DOHH2 (cell line): ENCODE results near the gene VPS35.

Experiments
- H3F3A ChIP-seq: fragments of 200-600 bp; sonication (generic), shearing (Covaris generic); 2 replicates; pipeline ENCODE4 v1.6.0; 2016; ENCODE audit warnings: antibody characterized with exemption, mild to moderate bottlenecking; ENCODE audit not compliant: control insufficient read depth, insufficient read depth
- H3K27ac ChIP-seq: fragments of 200-600 bp; sonication (generic); 2 replicates; pipeline ENCODE4 v1.5.1; 2014; ENCODE audit warnings: low read depth, mild to moderate bottlenecking, low read length, moderate library complexity
- H3K27me3 ChIP-seq: fragments of 200-600 bp; sonication (generic); 2 replicates; pipeline ENCODE4 v1.6.1; 2014; ENCODE audit warnings: mild to moderate bottlenecking, low read length, mixed read lengths; ENCODE audit not compliant: control insufficient read depth
- H3K36me3 ChIP-seq: fragments of 200-600 bp; sonication (generic); 2 replicates; pipeline ENCODE4 v1.6.1; 2014; ENCODE audit warnings: mild to moderate bottlenecking, low read length, moderate library complexity, mixed read lengths; ENCODE audit not compliant: control insufficient read depth
- H3K4me1 ChIP-seq: fragments of 200-600 bp; sonication (generic); 2 replicates; pipeline ENCODE4 v1.6.1; 2014; ENCODE audit warnings: mild to moderate bottlenecking, low read length, mixed read lengths; ENCODE audit not compliant: control insufficient read depth
- H3K4me2 ChIP-seq: fragments of 200-600 bp; sonication (generic); 2 replicates; pipeline ENCODE4 v1.6.0; 2014; ENCODE audit warnings: mild to moderate bottlenecking, low read length, moderate library complexity
- H3K4me3 ChIP-seq: fragments of 200-600 bp; sonication (generic); 2 replicates; pipeline ENCODE4 v1.5.1; 2014; ENCODE audit warnings: mild to moderate bottlenecking, low read length, mixed read lengths
- H3K79me2 ChIP-seq: fragments of 200-600 bp; sonication (generic); 2 replicates; pipeline ENCODE4 v1.6.1; 2014; ENCODE audit warnings: mild to moderate bottlenecking, low read length, mixed read lengths; ENCODE audit not compliant: control insufficient read depth
- H3K9me2 ChIP-seq: fragments of 200-600 bp; sonication (generic); replicated peaks from 2 replicates; pipeline ENCODE4 v1.6.1; 2014; ENCODE audit warnings: mild to moderate bottlenecking, low read length, mixed read lengths; ENCODE audit not compliant: control insufficient read depth
- H3K9me3 ChIP-seq: fragments of 200-600 bp; sonication (generic); 2 replicates; pipeline ENCODE4 v1.6.1; 2014; ENCODE audit warnings: antibody characterized with exemption, low read length, mixed read lengths; ENCODE audit not compliant: control insufficient read depth, insufficient read depth
- H4K20me1 ChIP-seq: fragments of 200-600 bp; sonication (generic); 2 replicates; pipeline ENCODE4 v1.6.0; 2014; ENCODE audit warnings: low read depth, mild to moderate bottlenecking, antibody characterized with exemption, low read length, moderate library complexity; ENCODE audit not compliant: control insufficient read depth, insufficient read depth
- EZH2phosphoT487 ChIP-seq: fragments of 200-600 bp; sonication (generic); IDR thresholded peaks from 2 replicates; pipeline ENCODE4 v1.6.1; 2017; ENCODE audit warnings: borderline replicate concordance, mild to moderate bottlenecking, antibody characterized with exemption, low read length, moderate library complexity, mixed read lengths
- TF ChIP-seq, protein P1 (sequence below): fragments of 200-600 bp; sonication (generic); IDR thresholded peaks from one replicate; pipeline ENCODE4 v1.5.1; 2014; ENCODE audit warnings: antibody characterized with exemption, mild to moderate bottlenecking, low read depth, low read length; ENCODE audit not compliant: poor library complexity, severe bottlenecking

VPS35 gene

DNA sequence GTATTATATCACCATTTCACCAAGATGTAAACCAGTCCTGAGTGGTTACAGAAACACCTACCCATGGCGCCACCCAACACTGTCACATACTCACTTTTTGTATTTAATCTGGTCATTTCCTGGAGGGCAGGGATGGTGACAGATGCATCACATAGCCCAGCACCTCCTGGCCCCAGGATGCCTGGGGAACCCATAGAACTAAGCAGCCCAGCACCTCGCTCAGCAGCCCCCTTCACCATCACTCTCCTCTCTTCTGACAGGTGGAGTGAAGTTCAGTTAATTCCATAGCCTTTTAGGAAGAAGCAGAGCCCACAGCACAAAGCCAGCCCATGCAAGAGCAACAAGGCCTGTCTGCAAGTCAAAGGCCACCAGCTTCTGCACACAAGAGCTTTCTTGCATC is 31.6 kb upstream of the VPS35 start:
- Histone ChIP-seq H3K9me2 (no peaks in the 10 kb centered on the region), H3K4me3 (no peak overlapping the region)

DNA sequence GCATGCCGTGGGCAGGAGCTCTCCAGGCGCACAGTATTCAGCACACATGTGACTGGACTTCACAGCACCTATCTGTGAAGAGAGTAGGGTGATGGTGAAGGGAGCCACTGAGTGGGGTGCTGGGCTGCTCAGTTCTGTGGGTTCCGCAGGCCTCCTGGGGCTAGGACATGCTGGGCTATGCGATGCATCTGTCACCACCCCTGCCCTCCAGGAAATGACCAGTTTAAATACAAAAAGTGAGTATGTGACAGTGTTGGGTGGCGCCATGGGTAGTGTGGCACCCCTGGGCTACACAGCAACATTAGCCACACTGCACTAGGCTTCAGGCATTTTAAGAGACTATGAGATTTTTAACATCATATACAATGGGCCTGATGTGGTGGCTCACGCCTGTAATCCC is 30.6 kb upstream of the VPS35 start:
- no peak overlapping the region for H3K27ac ChIP-seq
- TF ChIP-seq EZH2phosphoT487 = no peak
- TF ChIP-seq, protein P1, sequence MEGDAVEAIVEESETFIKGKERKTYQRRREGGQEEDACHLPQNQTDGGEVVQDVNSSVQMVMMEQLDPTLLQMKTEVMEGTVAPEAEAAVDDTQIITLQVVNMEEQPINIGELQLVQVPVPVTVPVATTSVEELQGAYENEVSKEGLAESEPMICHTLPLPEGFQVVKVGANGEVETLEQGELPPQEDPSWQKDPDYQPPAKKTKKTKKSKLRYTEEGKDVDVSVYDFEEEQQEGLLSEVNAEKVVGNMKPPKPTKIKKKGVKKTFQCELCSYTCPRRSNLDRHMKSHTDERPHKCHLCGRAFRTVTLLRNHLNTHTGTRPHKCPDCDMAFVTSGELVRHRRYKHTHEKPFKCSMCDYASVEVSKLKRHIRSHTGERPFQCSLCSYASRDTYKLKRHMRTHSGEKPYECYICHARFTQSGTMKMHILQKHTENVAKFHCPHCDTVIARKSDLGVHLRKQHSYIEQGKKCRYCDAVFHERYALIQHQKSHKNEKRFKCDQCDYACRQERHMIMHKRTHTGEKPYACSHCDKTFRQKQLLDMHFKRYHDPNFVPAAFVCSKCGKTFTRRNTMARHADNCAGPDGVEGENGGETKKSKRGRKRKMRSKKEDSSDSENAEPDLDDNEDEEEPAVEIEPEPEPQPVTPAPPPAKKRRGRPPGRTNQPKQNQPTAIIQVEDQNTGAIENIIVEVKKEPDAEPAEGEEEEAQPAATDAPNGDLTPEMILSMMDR = no peak
- no peak overlapping the region for H3K4me2 ChIP-seq
- H3K36me3 ChIP-seq = no peaks in the 10 kb centered on the region
- no peaks in the 10 kb centered on the region for H3K4me1 ChIP-seq
- no peaks in the 10 kb centered on the region for H3K9me2 ChIP-seq
- H3K9me3 ChIP-seq = no peaks in the 10 kb centered on the region
- H4K20me1 ChIP-seq = no peaks in the 10 kb centered on the region
- H3K79me2 ChIP-seq = no peaks in the 10 kb centered on the region
- no peaks in the 10 kb centered on the region for H3F3A ChIP-seq
- H3K4me3 ChIP-seq = no peak overlapping the region
- H3K27me3 ChIP-seq = no peaks in the 10 kb centered on the region

More for the DNA sequence above, 31.6 kb upstream of the VPS35 start:
- H3K9me3 ChIP-seq = peaks cover 5% of the 10 kb centered on the region
- H3K79me2 ChIP-seq = no peaks in the 10 kb centered on the region
- H3K36me3 ChIP-seq = no peaks in the 10 kb centered on the region
- H4K20me1 ChIP-seq = no peaks in the 10 kb centered on the region
- no peak overlapping the region for H3K4me2 ChIP-seq
- H3K27ac ChIP-seq = no peak overlapping the region
- no peaks in the 10 kb centered on the region for H3K4me1 ChIP-seq
- H3F3A ChIP-seq = no peaks in the 10 kb centered on the region
- TF ChIP-seq EZH2phosphoT487 = no peak
- TF ChIP-seq, protein P1 = no peak
- no peaks in the 10 kb centered on the region for H3K27me3 ChIP-seq

GRCh38 chr16:46718214-46718613 is 29.2 kb upstream of the VPS35 start:
- no peaks in the 10 kb centered on the region for H4K20me1 ChIP-seq
- no peak overlapping the region for H3K4me2 ChIP-seq
- H3K36me3 ChIP-seq = no peaks in the 10 kb centered on the region
- H3K4me3 ChIP-seq = no peak overlapping the region
- TF ChIP-seq, protein P1 = no peak
- TF ChIP-seq EZH2phosphoT487 = no peak
- H3K27me3 ChIP-seq = no peaks in the 10 kb centered on the region
- H3K9me2 ChIP-seq = no peaks in the 10 kb centered on the region
- peaks cover 6% of the 10 kb centered on the region for H3K4me1 ChIP-seq
- no peak overlapping the region for H3K27ac ChIP-seq
- no peaks in the 10 kb centered on the region for H3K9me3 ChIP-seq
- H3F3A ChIP-seq = no peaks in the 10 kb centered on the region
- H3K79me2 ChIP-seq = no peaks in the 10 kb centered on the region

- no peaks in the 10 kb centered on the region for H3K9me3 ChIP-seq
- H3K36me3 ChIP-seq = no peaks in the 10 kb centered on the region
- no peaks in the 10 kb centered on the region for H3K27me3 ChIP-seq
- H3F3A ChIP-seq = no peaks in the 10 kb centered on the region
- H3K4me1 ChIP-seq = peaks cover 11% of the 10 kb centered on the region
- H3K4me3 ChIP-seq = no peak overlapping the region
- H3K79me2 ChIP-seq = no peaks in the 10 kb centered on the region
- TF ChIP-seq, protein P1 = no peak
- TF ChIP-seq EZH2phosphoT487 = no peak
- H3K9me2 ChIP-seq = no peaks in the 10 kb centered on the region
- H3K27ac ChIP-seq = no peak overlapping the region
- no peaks in the 10 kb centered on the region for H4K20me1 ChIP-seq
- no peak overlapping the region for H3K4me2 ChIP-seq
Measured at GRCh38 chr16:46717692-46718091, 28.7 kb upstream of the VPS35 start.
